ENCODE data around the gene SPATA9. TPM values are rescaled to one million over a fixed set of nuclear protein-coding genes. Genes with fewer than 3 reads are reported as not detected.
A peak's percentile ranks its signal among the peaks of the same experiment; 100 is the strongest.

Gene SPATA9
- total RNA-seq, 1 donor from 2014 or later = 1.0 TPM

DNA sequence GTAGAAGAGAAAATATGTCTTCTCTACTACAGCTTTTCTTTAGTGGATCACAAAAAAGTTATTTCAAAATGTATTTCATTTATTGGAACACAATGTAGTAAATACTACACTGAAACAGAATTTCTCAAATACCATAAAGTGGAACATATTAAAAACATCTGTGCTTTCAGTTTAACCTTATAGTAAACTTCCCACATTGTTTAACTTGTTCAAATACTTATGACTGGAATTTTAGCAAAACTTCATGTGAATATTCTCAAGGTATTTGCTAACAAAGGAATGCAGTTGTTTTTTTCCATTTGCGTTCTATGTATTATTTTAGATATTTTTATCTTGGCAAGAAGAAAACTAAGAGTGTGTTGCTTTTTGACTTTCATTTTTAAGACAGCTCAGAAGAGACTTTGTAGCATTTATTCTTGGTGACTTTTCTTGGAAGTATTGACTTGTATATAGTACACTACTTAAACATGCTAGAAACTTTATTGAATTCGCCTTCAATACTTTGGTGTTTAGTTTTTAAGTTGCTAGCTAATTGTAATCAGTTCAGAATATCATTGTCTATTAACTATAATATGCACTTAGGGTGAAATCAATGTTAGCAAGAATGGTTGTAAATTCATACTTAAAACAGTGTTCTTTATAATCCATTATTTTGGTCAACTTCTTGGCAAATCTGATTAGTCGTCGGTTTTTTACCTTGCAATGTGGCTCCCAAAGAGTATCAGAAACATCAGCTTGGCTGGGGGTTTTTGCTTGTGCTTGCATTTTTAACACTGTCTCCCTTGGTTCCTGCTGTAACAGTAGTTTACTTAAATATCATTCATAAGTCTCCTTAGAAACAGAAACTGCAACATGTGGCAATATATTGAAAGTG lies 43.4 kb upstream of the SPATA9 start:
- Mint-ChIP-seq H3K27me3 (ENCODE audit: low read depth) (peaks cover 3% of the 10 kb centered on the region), H3K4me1 (peaks cover 20% of the 10 kb centered on the region), H3K27ac (ENCODE audit: unreplicated experiment) (no peak overlapping the region), H3K36me3 (ENCODE audit: low read depth) (no peaks in the 10 kb centered on the region), H3K9me3 (no peaks in the 10 kb centered on the region), H3K4me3 (no peak overlapping the region)
- DNase-seq (ENCODE audit: low read depth, low spot score) = no peak
- TF ChIP-seq, protein P1, sequence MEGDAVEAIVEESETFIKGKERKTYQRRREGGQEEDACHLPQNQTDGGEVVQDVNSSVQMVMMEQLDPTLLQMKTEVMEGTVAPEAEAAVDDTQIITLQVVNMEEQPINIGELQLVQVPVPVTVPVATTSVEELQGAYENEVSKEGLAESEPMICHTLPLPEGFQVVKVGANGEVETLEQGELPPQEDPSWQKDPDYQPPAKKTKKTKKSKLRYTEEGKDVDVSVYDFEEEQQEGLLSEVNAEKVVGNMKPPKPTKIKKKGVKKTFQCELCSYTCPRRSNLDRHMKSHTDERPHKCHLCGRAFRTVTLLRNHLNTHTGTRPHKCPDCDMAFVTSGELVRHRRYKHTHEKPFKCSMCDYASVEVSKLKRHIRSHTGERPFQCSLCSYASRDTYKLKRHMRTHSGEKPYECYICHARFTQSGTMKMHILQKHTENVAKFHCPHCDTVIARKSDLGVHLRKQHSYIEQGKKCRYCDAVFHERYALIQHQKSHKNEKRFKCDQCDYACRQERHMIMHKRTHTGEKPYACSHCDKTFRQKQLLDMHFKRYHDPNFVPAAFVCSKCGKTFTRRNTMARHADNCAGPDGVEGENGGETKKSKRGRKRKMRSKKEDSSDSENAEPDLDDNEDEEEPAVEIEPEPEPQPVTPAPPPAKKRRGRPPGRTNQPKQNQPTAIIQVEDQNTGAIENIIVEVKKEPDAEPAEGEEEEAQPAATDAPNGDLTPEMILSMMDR (conservative IDR thresholded peaks at IDR 0.05) = no peak

DNA sequence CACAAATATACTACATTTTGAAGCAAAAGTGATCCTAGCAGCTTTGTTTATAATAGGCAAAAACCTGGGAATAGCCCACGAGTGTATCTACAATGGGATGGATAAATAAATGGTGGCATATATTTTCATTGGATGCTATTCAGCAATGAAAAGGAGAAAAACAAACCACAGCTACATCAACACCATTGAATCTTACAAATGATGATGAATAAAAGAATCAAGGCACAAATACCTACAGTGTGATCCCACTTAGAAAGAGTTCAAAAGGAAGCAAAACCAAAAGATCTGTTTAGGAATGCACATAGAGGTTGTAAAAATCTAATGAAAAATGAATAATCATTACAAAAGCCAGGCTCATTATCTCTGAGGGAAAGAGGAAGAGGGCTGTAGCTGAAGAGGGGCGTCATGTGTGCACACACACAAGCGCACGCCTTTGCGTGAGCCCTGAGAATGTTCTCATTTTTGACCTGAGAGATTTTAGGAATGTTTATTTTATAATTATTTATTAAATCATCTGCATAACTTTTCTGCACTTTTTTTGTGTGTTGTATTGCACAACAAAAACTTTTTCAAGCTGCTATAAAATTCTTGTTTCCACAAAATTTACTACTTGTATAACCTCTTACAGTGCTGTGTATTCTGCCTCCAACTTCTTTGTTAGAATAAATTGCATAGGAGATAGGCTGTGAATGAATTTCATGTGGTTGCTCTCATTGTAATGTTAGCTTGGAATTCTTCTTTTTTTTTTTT lies 42.5 kb upstream of the SPATA9 start:
- Mint-ChIP-seq H3K36me3 (ENCODE audit: low read depth) (no peaks in the 10 kb centered on the region), H3K4me3 (peak overlapping the region; percentile 21), H3K4me1 (peaks cover 16% of the 10 kb centered on the region), H3K27ac (ENCODE audit: unreplicated experiment) (no peak overlapping the region), H3K27me3 (ENCODE audit: low read depth) (peaks cover 3% of the 10 kb centered on the region), H3K9me3 (no peaks in the 10 kb centered on the region)
- no peak for DNase-seq (ENCODE audit: low read depth, low spot score)
- TF ChIP-seq, protein P1 (conservative IDR thresholded peaks at IDR 0.05) = no peak

DNA sequence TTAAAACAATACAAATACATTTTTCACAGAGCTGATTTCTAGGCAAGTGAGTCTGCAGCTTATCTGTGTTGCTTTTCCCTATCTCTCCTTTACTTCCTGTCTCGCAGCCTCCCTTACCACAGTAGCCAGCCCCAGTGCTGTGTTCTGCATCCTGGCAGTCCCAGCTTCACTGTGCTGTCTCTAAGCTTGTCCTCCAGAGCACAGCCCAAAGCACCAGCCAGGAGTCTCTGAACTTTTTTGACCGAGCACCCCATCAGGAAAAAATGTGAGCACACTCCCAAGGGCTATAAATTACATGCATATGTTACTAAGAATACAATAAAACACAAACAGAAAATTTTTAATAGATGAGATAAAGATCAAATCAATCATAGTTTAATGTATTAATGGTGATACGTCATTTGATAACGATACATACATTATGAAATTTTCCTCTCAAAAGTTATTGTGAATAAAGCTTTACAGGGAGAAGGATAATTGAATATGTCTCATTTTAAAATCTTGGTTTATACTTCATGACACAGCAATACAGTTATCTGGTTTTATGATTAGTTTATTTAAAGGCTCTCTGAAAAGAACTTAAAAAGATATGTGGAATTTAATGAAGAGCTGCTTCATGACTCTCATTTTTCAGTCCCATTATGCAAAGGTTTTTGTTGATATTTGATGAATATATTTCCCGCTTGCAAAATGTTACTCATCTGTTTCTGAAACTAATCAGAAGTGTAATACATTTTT lies 41.0 kb upstream of the SPATA9 start:
- Mint-ChIP-seq H3K4me3 (no peak overlapping the region), H3K4me1 (peaks cover 8% of the 10 kb centered on the region), H3K27ac (ENCODE audit: unreplicated experiment) (no peak overlapping the region), H3K9me3 (no peaks in the 10 kb centered on the region), H3K36me3 (ENCODE audit: low read depth) (no peaks in the 10 kb centered on the region), H3K27me3 (ENCODE audit: low read depth) (no peaks in the 10 kb centered on the region)
- DNase-seq (ENCODE audit: low read depth, low spot score) = no peak
- TF ChIP-seq, protein P1 (conservative IDR thresholded peaks at IDR 0.05) = no peak

DNA sequence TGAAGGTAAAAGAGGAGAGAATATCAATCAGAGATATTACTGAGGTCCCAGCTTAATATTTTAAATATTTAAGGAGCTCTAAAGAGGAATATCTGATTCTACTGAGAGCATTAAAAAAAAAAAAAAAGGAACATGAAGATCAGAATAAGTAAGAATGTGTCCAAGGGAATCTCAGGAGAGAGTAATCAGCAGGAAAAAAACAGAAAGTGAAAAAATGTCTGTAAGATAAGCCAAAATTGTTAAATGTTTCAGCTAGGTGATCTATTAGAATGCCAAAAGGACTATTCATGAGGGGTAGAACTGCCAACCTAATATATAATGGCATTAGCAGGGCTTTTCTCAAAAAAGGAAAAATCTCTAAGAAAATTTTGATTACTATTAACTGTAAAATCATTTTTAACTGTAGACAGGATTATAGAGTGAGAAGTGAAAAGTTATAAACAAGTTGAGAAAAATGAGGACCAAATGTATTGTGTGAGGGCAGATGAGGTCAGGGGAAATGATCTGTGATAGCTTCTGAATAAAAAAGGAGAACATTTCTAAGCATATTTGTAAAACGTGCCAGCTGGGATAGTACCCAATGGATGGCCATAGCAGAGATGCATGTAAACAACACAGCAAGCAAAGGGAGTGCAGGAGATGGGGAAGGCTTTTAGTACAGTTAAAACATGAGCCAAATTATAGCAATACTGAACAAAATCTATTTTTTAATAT lies 38.9 kb upstream of the SPATA9 start:
- no peak for DNase-seq (ENCODE audit: low read depth, low spot score)
- Mint-ChIP-seq H3K36me3 (ENCODE audit: low read depth) (no peaks in the 10 kb centered on the region), H3K9me3 (no peaks in the 10 kb centered on the region), H3K27ac (ENCODE audit: unreplicated experiment) (no peak overlapping the region), H3K4me3 (no peak overlapping the region), H3K4me1 (peaks cover 8% of the 10 kb centered on the region), H3K27me3 (ENCODE audit: low read depth) (no peaks in the 10 kb centered on the region)
- TF ChIP-seq, protein P1 (conservative IDR thresholded peaks at IDR 0.05) = no peak
